Lung (tissue), 12 donors: ENCODE results near the gene MYH14. TPM values are rescaled to one million over a fixed set of nuclear protein-coding genes. Genes with fewer than 3 reads are reported as not detected.
"Not testable (repeated sequence)": the region's sequence is repeated elsewhere in the genome, so short reads cannot be mapped to it uniquely, and the experiment has no call there.

Source experiments
- ATAC-seq: fragments of 200-7000 bp; cut with Tn5 transposase; one replicate; pipeline ENCODE4 v1.9.1; 2020; ENCODE audit warnings: moderate number of reproducible peaks; ENCODE audit not compliant: insufficient read depth, low FRiP score
- DNase-seq, 3 donors: peaks; one replicate each; pipeline ENCODE4 v3.0.0-alpha.2; 2013 to 2017
- H3K27ac ChIP-seq, 2 donors: one replicate each; pipeline ENCODE4 v1.5.1; 2013; ENCODE audit warnings: mild to moderate bottlenecking in 2 of 2, moderate library complexity in 2 of 2, control low read depth in 1 of 2, inconsistent platforms in 1 of 2, low read depth in 1 of 2, low read length in 1 of 2
- H3K27me3 ChIP-seq, 3 donors: one replicate each; pipeline ENCODE4 v1.5.1; 2013; ENCODE audit warnings: low read length in 2 of 3; ENCODE audit not compliant: control insufficient read depth in 3 of 3, insufficient read depth in 3 of 3
- H3K36me3 ChIP-seq, 4 donors: one replicate each; pipeline ENCODE4 v1.5.1; 2013; ENCODE audit warnings: low read length in 4 of 4, mild to moderate bottlenecking in 1 of 4, moderate library complexity in 1 of 4; ENCODE audit not compliant: control insufficient read depth in 4 of 4, insufficient read depth in 4 of 4
- H3K4me1 ChIP-seq, 5 donors: one replicate each; pipeline ENCODE4 v1.5.1; 2013; ENCODE audit warnings: low read length in 5 of 5, mild to moderate bottlenecking in 2 of 5, moderate library complexity in 1 of 5; ENCODE audit not compliant: control insufficient read depth in 5 of 5, insufficient read depth in 5 of 5
- H3K4me3 ChIP-seq: one replicate; pipeline ENCODE4 v1.5.1; 2013; ENCODE audit warnings: mild to moderate bottlenecking, control low read depth, moderate library complexity
- H3K9ac ChIP-seq, 2 donors: one replicate each; pipeline ENCODE4 v1.5.1; 2013; ENCODE audit warnings: low read length in 2 of 2, control low read depth in 1 of 2; ENCODE audit not compliant: insufficient read depth in 1 of 2
- H3K9me3 ChIP-seq, 4 donors: one replicate each; pipeline ENCODE4 v1.5.1; 2013; ENCODE audit warnings: low read length in 3 of 4, mild to moderate bottlenecking in 1 of 4, moderate library complexity in 1 of 4; ENCODE audit not compliant: control insufficient read depth in 4 of 4, insufficient read depth in 3 of 4
- WGBS, 2 donors: extraction: QIAGEN DNeasy Blood & Tissue Kit; methylation state at CpG; one replicate each; pipeline ENCODE4 v1.1.7; 2013; 5-methylcytosine and 5-hydroxymethylcytosine counted together
- polyA plus RNA-seq, 2 donors: library from polyadenylated mRNA; stranded (reverse); fragments of 200-250 nt; gene quantifications; one replicate each; pipeline ENCODE4 v1.2.1, GENCODE V29; 2013
- total RNA-seq, 2 donors: library from RNA; depleted of rRNA in 1 of 2; stranded (reverse); fragments of >200 nt in 1 of 2; gene quantifications; one replicate each; pipeline ENCODE4 v1.2.1, GENCODE V29; 2014 to 2021
- TF ChIP-seq, protein P1 (sequence below): IDR thresholded peaks from 2 replicates; pipeline ENCODE4 v1.5.1; 2012; ENCODE audit warnings: mild to moderate bottlenecking; ENCODE audit errors: control extremely low read depth, extremely low read depth
- donor health status: control.
- donor health status: control.
- donor health status: Bipolar disorder and iron deficiency.
- donor health status: healthy.
- donor health status: DM: yes; HTN: yes; CAD: no.

MYH14 gene
- total and polyA plus RNA-seq, 4 donors, result 48.3 to 159 (median 98.6) TPM

DNA sequence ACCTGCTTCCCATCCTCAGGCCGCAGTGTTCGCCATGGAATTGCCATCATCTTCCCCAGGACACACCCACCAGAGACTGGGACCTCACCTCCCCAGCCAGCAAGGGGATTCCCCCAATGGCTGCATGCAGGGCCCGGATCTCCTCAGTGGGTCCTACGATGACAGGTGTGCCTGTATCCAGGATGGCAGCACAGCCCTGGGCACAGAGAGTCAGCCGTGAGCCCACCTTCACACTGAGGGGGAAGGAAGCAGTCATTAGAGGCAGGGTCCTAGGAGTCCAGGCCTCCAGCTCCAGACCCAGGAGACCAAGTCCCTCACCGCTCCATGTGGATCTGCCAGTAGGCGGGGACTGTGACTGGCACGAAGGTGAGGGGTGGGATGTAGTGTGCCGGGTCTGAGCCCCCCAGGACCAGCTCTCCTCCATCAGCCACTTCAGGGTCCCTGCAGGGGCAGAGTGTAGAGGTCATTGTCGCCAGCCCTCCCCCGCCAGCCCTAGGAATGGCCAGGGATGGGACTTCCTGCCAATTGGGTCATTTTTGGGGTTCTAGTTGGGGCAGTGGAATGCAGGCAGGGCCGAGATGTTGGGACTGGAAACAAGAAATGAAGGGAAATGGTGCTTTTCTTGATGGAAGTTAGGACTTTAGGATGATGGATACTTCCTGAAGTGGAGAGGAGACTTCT is 131.5 kb downstream of the MYH14 start:
- Histone ChIP-seq H3K36me3 (no peaks in the 10 kb centered on the region), H3K27me3 (peaks cover 0 to 8% (median 0%) of the 10 kb centered on the region in 3 donors)
- ATAC-seq, result no peak

DNA sequence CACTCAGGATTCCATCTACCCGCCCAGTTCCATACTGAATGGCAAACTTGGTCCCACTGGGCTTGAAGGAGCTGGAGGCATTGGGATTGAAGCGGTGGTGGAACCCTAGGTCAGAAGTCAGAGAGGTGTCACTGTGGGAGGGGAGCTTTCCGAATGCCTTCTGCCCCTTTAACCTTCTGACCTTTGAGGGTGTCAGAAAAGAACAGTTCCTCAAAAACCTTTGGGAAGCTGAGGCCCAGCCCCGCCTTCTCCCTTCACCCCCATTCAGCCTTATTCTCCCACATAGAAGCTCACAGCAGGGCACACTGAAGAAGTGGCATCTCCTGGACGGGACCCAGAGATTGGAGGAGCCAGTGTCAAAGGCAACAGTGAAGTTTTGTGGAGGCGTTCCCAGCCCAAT is 133.6 kb downstream of the MYH14 start:
- H3K4me1 ChIP-seq, result peaks cover 0 to 14% (median 9%) of the 10 kb centered on the region in 5 donors
- 79 to 86% methylated on average over 5 to 6 of the region's 6 CpGs for WGBS, 2 donors
- not testable (repeated sequence) for ATAC-seq, DNase-seq, H3K27ac ChIP-seq, H3K36me3 ChIP-seq, H3K27me3 ChIP-seq, H3K9ac ChIP-seq, H3K4me3 ChIP-seq, H3K9me3 ChIP-seq

More for the DNA sequence above, 131.5 kb downstream of the MYH14 start:
- 94% methylated on average over 12 of the region's 12 CpGs for WGBS, 2 donors
- no peak overlapping the region for H3K27ac ChIP-seq
- DNase-seq, result no peak
- H3K9ac ChIP-seq, result no peak overlapping the region
- no peak overlapping the region for H3K4me3 ChIP-seq
- peaks cover 0 to 27% (median 14%) of the 10 kb centered on the region in 5 donors for H3K4me1 ChIP-seq
- peaks cover 0 to 2% (median 0%) of the 10 kb centered on the region in 4 donors for H3K9me3 ChIP-seq
- TF ChIP-seq, protein P1, sequence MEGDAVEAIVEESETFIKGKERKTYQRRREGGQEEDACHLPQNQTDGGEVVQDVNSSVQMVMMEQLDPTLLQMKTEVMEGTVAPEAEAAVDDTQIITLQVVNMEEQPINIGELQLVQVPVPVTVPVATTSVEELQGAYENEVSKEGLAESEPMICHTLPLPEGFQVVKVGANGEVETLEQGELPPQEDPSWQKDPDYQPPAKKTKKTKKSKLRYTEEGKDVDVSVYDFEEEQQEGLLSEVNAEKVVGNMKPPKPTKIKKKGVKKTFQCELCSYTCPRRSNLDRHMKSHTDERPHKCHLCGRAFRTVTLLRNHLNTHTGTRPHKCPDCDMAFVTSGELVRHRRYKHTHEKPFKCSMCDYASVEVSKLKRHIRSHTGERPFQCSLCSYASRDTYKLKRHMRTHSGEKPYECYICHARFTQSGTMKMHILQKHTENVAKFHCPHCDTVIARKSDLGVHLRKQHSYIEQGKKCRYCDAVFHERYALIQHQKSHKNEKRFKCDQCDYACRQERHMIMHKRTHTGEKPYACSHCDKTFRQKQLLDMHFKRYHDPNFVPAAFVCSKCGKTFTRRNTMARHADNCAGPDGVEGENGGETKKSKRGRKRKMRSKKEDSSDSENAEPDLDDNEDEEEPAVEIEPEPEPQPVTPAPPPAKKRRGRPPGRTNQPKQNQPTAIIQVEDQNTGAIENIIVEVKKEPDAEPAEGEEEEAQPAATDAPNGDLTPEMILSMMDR, result no peak

DNA sequence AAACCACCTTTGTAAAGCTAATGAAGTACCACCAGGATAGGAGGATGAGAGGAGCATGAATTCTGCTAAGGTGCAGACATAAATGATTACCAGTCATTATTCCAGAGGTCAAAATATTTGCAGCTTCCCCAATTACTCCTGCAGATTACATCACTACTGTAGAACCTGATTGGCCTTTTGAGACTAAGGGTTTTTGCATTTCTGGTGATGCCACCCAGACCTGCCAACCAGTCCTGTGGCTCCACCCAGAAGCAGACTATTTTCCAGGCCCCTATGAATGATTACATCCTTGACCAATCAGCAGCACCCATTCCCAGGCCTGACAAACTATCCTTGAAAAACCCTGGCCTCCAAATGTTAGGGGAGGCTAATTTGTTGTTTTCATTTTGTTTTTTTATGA is 136.9 kb downstream of the MYH14 start:
- Histone ChIP-seq H3K36me3 (no peaks in the 10 kb centered on the region), H3K9me3 (peaks cover 0 to 6% (median 3%) of the 10 kb centered on the region in 4 donors), H3K4me1 (no peaks in the 10 kb centered on the region), H3K27me3 (no peaks in the 10 kb centered on the region), H3K4me3 (no peak overlapping the region), H3K9ac (no peak overlapping the region), H3K27ac (no peak overlapping the region)
- ATAC-seq (no peak), DNase-seq (no peak)
- TF ChIP-seq, protein P1, result no peak

DNA sequence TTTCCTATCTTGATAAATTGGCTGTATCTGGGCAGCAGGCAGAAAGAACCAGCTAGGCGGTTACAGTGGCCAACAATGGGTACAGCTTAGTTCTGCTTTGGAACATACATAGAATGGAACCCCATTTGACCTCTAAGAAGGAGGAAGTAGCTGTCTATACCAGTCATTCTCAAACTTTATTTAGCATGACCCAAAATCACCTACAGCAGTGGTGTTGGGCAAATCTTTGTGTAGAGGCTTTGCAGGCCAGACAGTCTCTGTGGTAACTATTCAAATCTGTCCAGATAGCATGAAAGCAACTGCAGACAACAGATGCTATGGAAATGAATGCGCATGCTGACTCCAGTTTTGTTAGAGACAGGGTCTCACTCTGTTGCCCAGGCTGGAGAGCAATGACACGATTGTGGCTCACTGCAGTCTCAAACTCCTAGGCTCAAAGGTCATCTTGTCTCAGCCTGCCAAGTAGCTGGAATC is 137.7 kb downstream of the MYH14 start:
- 78 to 79% methylated on average over 3 of the region's 3 CpGs for WGBS, 2 donors
- peaks cover 0 to 6% (median 3%) of the 10 kb centered on the region in 4 donors for H3K9me3 ChIP-seq
- no peak overlapping the region for H3K27ac ChIP-seq
- no peaks in the 10 kb centered on the region for H3K36me3 ChIP-seq
- H3K4me1 ChIP-seq, result no peaks in the 10 kb centered on the region
- no peak for ATAC-seq
- DNase-seq, result no peak
- no peak overlapping the region for H3K9ac ChIP-seq
- no peaks in the 10 kb centered on the region for H3K27me3 ChIP-seq
- TF ChIP-seq, protein P1, result no peak
- no peak overlapping the region for H3K4me3 ChIP-seq
